G401.6 (cell line): ENCODE measurements around the gene AIF1L.

Source experiments
- FAIRE-seq: peaks from 2 replicates; lab custom pipeline; 2012; peaks lifted over from hg19 to GRCh38; lab: Jason Lieb, UNC

The AIF1L gene

DNA sequence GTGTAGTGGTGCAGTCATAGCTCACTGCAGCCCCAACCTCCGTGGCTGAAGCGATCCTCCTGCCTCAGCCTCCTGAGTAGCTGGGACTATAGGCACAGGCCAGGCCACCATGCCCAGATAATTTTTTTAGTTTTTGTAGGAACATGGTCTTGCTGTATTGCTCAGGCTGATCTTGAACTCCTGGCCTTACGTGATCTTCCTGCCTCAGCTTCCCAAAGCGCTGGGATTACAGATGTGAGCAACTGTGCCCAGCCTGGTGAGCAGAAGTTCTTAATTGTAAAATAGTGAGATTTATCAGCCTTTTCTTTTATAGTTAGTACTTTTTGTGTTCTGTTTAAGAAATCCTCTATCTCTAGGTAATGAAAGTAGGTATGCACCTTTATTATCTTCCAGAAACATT is 71.6 kb downstream of the AIF1L start:
- no peak for FAIRE-seq

- no peak for FAIRE-seq
Measured at GRCh38 chr9:131169563-131170240, 73.4 kb downstream of the AIF1L start.
